HEK293T (cell line): ENCODE data around the gene CORO2A.

Experiments
- CTCF ChIA-PET: fragments of 350-600 bp; formaldehyde crosslinking; extraction: SDS; loops from one replicate; lab custom pipeline; 2021; ENCODE audit warnings: antibody characterized with exemption, inconsistent platforms; lab: Yijun Ruan, JAX
- POLR2A ChIA-PET: fragments of 350-600 bp; formaldehyde crosslinking; extraction: SDS; loops from one replicate; lab custom pipeline; 2020; ENCODE audit warnings: antibody characterized with exemption, inconsistent platforms; lab: Yijun Ruan, JAX
- DNase-seq: peaks from one replicate; pipeline ENCODE4 v3.0.0; 2012; ENCODE audit warnings: mixed read lengths; ENCODE audit errors: extremely low spot score
- ARNT ChIP-seq: fragments of 450-650 bp; IDR thresholded peaks from 2 replicates; pipeline ENCODE4 v1.6.1; 2017; ENCODE audit warnings: mild to moderate bottlenecking
- BHLHE40 ChIP-seq: fragments of 450-650 bp; IDR thresholded peaks from 2 replicates; pipeline ENCODE4 v1.6.1; 2016; ENCODE audit warnings: mild to moderate bottlenecking, moderate library complexity, borderline replicate concordance
- CTBP1 ChIP-seq: fragments of 450-650 bp; IDR thresholded peaks from 2 replicates; pipeline ENCODE4 v1.6.1; 2016; ENCODE audit warnings: borderline replicate concordance
- ELF4 ChIP-seq: fragments of 450-650 bp; IDR thresholded peaks from 2 replicates; pipeline ENCODE4 v1.6.1; 2017; ENCODE audit warnings: antibody characterized with exemption
- FOXA1 ChIP-seq: fragments of 450-650 bp; IDR thresholded peaks from 2 replicates; pipeline ENCODE4 v1.6.1; 2016; ENCODE audit warnings: mild to moderate bottlenecking
- FOXK2 ChIP-seq: fragments of 450-650 bp; IDR thresholded peaks from 2 replicates; pipeline ENCODE4 v1.6.1; 2016; ENCODE audit warnings: mild to moderate bottlenecking
- FOXM1 ChIP-seq: fragments of 450-650 bp; IDR thresholded peaks from 2 replicates; pipeline ENCODE4 v1.6.1; 2017; ENCODE audit warnings: mild to moderate bottlenecking, borderline replicate concordance
- HDGF ChIP-seq: fragments of 450-650 bp; IDR thresholded peaks from 2 replicates; pipeline ENCODE4 v1.6.1; 2017; ENCODE audit warnings: antibody characterized with exemption, borderline replicate concordance
- L3MBTL2 ChIP-seq: fragments of 450-650 bp; conservative IDR thresholded peaks from 2 replicates; pipeline ENCODE4 v1.6.1; 2016; ENCODE audit warnings: mild to moderate bottlenecking
- LEF1 ChIP-seq: fragments of 450-650 bp; IDR thresholded peaks from 2 replicates; pipeline ENCODE4 v1.6.1; 2017; ENCODE audit warnings: mild to moderate bottlenecking, borderline replicate concordance
- NFRKB ChIP-seq: fragments of 450-650 bp; IDR thresholded peaks from 2 replicates; pipeline ENCODE4 v1.6.1; 2016; ENCODE audit warnings: mild to moderate bottlenecking, moderate library complexity
- PKNOX1 ChIP-seq: fragments of 450-650 bp; IDR thresholded peaks from 2 replicates; pipeline ENCODE4 v1.6.1; 2016
- SP1 ChIP-seq: fragments of 450-650 bp; IDR thresholded peaks from 2 replicates; pipeline ENCODE4 v1.6.1; 2017
- SUZ12 ChIP-seq: fragments of 450-650 bp; IDR thresholded peaks from 2 replicates; pipeline ENCODE4 v1.6.1; 2016; ENCODE audit warnings: mild to moderate bottlenecking
- TARDBP ChIP-seq: fragments of 450-650 bp; IDR thresholded peaks from 2 replicates; pipeline ENCODE4 v1.6.1; 2016
- ZNF384 ChIP-seq: fragments of 450-650 bp; IDR thresholded peaks from 2 replicates; pipeline ENCODE4 v1.6.1; 2016

CORO2A gene

GRCh38 chr9:98222885-98223691, 30.7 kb upstream of the CORO2A start:
- CTCF ChIA-PET = interaction anchor here (0.7 kb wide), 1 partner anchor 105 kb away, joined by 3 read pairs; no protein-coding TSS in a partner anchor
- POLR2A ChIA-PET = interaction anchor here (0.9 kb wide), 1 partner anchor 34 kb away, joined by 3 read pairs; no protein-coding TSS in a partner anchor
- no peak for TF ChIP-seq PKNOX1
- DNase-seq = no peak

GRCh38 chr9:98220911-98221310, 28.5 kb upstream of the CORO2A start:
- ChIA-PET CTCF (interaction anchor here (0.5 to 0.7 kb wide), 2 partner anchors 21 to 102 kb away, joined by 3 to 4 read pairs; partner anchors contain the start of gene TRIM14), POLR2A (no interaction called here)
- TF ChIP-seq FOXK2 = no peak
- TF ChIP-seq HDGF = no peak
- no peak for DNase-seq

GRCh38 chr9:98219794-98220370, 27.4 kb upstream of the CORO2A start:
- POLR2A ChIA-PET = no interaction called here
- TF ChIP-seq SUZ12 = no peak
- no peak for TF ChIP-seq ELF4
- TF ChIP-seq PKNOX1 = no peak
- TF ChIP-seq TARDBP = no peak
- no peak for TF ChIP-seq BHLHE40
- TF ChIP-seq SP1 = no peak
- no peak for TF ChIP-seq LEF1
- no peak for TF ChIP-seq FOXA1
- no peak for TF ChIP-seq ZNF384
- TF ChIP-seq HDGF = no peak
- TF ChIP-seq CTBP1 = no peak
- TF ChIP-seq FOXM1 = no peak
- no peak for TF ChIP-seq FOXK2
- no peak for TF ChIP-seq NFRKB
- TF ChIP-seq L3MBTL2 = no peak
- no peak for TF ChIP-seq ARNT
- no peak for DNase-seq
- CTCF ChIA-PET = no interaction called here

- CTCF ChIA-PET = no interaction called here
- POLR2A ChIA-PET = interaction anchor here (1.0 kb wide), 1 partner anchor 37 kb away, joined by 3 read pairs; no protein-coding TSS in a partner anchor
- DNase-seq = no peak
- TF ChIP-seq FOXA1 = no peak
- TF ChIP-seq L3MBTL2 = no peak
- no peak for TF ChIP-seq TARDBP
- TF ChIP-seq PKNOX1 = no peak
- TF ChIP-seq BHLHE40 = no peak
- TF ChIP-seq ELF4 = no peak
- no peak for TF ChIP-seq FOXM1
- no peak for TF ChIP-seq SP1
Observed at GRCh38 chr9:98219364-98219716, 26.9 kb upstream of the CORO2A start.

GRCh38 chr9:98218562-98219363, 26.3 kb upstream of the CORO2A start:
- DNase-seq = no peak
- TF ChIP-seq HDGF (no peak), L3MBTL2 (no peak), FOXM1 (no peak), ELF4 (no peak), FOXA1 (no peak), SP1 (no peak), SUZ12 (no peak), LEF1 (no peak), BHLHE40 (no peak), ZNF384 (no peak), CTBP1 (no peak), TARDBP (no peak), NFRKB (no peak), PKNOX1 (no peak), ARNT (no peak), FOXK2 (no peak)
- CTCF ChIA-PET = no interaction called here
- POLR2A ChIA-PET = interaction anchor here (1.0 kb wide), 1 partner anchor 37 kb away, joined by 3 read pairs; no protein-coding TSS in a partner anchor
